Bronchial epithelial cell (primary cell): ENCODE results near the gene SRRM4. TPM values are rescaled to one million over a fixed set of nuclear protein-coding genes. Genes with fewer than 3 reads are reported as not detected.
A peak's percentile ranks its signal among the peaks of the same experiment; 100 is the strongest.

Source experiments
- DNase-seq: peaks from one replicate; pipeline ENCODE4 v3.0.0-alpha.2; 2010; ENCODE audit warnings: low read depth
- FAIRE-seq: peaks from 2 replicates; lab custom pipeline; 2011; peaks lifted over from hg19 to GRCh38; lab: Jason Lieb, UNC
- H3K27me3 ChIP-seq: 2 replicates; pipeline ENCODE4 v1.5.1; 2011; ENCODE audit warnings: low read length; ENCODE audit not compliant: control insufficient read depth, insufficient read depth
- H3K36me3 ChIP-seq: 2 replicates; pipeline ENCODE4 v1.5.1; 2011; ENCODE audit warnings: low read length; ENCODE audit not compliant: control insufficient read depth, insufficient read depth
- H3K4me3 ChIP-seq: 2 replicates; pipeline ENCODE4 v1.5.1; 2011; ENCODE audit warnings: mild to moderate bottlenecking, low read depth, low read length, control low read depth
- CTCF ChIP-seq: IDR thresholded peaks from 2 replicates; pipeline ENCODE4 v1.5.1; 2011; ENCODE audit warnings: mild to moderate bottlenecking, moderate library complexity, low read length, control low read depth, inconsistent platforms; ENCODE audit not compliant: insufficient read depth, severe bottlenecking
- total RNA-seq: library from RNA; depleted of rRNA; stranded (reverse); fragments of >200 nt; gene quantifications from 2 replicates; pipeline ENCODE4 v1.2.1, GENCODE V29; 2014

The SRRM4 gene
- total RNA-seq, 1 donor from 2014 or later = not detected

GRCh38 chr12:119176267-119177055 is 195.1 kb downstream of the SRRM4 start:
- DNase-seq (peak; percentile 87), FAIRE-seq (peak; percentile 40)
- Histone ChIP-seq H3K27me3 (no peaks in the 10 kb centered on the region), H3K4me3 (no peak overlapping the region), H3K36me3 (no peaks in the 10 kb centered on the region)
- TF ChIP-seq CTCF = no peak

- DNase-seq = no peak
- no peak for FAIRE-seq
- Histone ChIP-seq H3K27me3 (no peaks in the 10 kb centered on the region), H3K4me3 (no peak overlapping the region), H3K36me3 (no peaks in the 10 kb centered on the region)
- no peak for TF ChIP-seq CTCF
These were observed 195.7 kb downstream of the SRRM4 start for GRCh38 chr12:119177056-119177325.

DNA sequence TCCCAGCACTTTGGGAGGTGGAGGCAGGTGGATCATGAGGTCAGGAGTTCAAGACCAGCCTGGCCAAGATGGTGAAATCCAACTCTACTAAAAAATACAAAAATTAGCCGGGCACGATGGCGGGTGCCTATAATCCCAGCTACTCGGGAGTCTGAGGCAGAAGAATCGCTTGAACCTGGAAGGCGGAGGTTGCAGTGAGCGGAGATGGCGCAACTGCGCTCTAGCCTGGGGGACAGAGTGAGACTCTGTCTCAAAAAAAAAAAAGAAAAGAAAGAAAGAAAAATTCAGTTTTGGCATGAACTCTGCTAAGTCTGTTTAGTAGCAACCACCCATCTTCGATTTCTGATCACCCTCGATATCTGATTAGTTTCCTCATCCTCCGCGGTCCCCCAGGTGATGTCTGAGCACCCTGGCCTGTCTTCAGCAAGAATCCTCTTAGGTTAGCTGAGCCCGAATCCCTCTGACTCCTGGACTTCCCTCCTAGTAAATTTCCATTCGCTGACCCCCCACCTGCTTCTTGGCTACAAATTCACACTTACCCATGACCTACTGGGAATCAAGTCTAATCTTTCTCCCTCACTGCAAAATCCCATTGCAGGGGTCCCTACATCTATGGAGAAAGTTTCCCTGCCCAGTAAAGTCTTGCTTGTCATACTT is 196.5 kb downstream of the SRRM4 start:
- Histone ChIP-seq H3K36me3 (no peaks in the 10 kb centered on the region), H3K4me3 (no peak overlapping the region), H3K27me3 (no peaks in the 10 kb centered on the region)
- DNase-seq (no peak), FAIRE-seq (no peak)
- no peak for TF ChIP-seq CTCF

GRCh38 chr12:119178544-119179334 is 197.4 kb downstream of the SRRM4 start, which contains the start of gene HSPB8:
TSS of gene HSPB8 (plus strand) at chr12:119178931. CDS start at chr12:119179313, 382 bp downstream.
- Histone ChIP-seq H3K4me3 (no peak within 1 kb of the TSS), H3K27me3 (no peaks in the 10 kb centered on the region), H3K36me3 (no peaks in the 10 kb centered on the region)
- no peak for TF ChIP-seq CTCF
- DNase-seq (peak; percentile 20), FAIRE-seq (peak; percentile 28)

- Histone ChIP-seq H3K4me3 (no peak overlapping the region), H3K36me3 (no peaks in the 10 kb centered on the region), H3K27me3 (no peaks in the 10 kb centered on the region)
- DNase-seq (peak; percentile 10), FAIRE-seq (no peak)
- TF ChIP-seq CTCF = no peak
These were observed 198.1 kb downstream of the SRRM4 start for GRCh38 chr12:119179335-119180021.
